Right ventricle myocardium inferior (tissue), 1 donor: ENCODE data around the gene HTR1D. TPM values are rescaled to one million over a fixed set of nuclear protein-coding genes. Genes with fewer than 3 reads are reported as not detected.
A peak's percentile ranks its signal among the peaks of the same experiment; 100 is the strongest.
"Not testable (repeated sequence)": the region's sequence is repeated elsewhere in the genome, so short reads cannot be mapped to it uniquely, and the experiment has no call there.

Experiments
- ATAC-seq: fragments of 200-7000 bp; cut with Tn5 transposase; one replicate; pipeline ENCODE4 v1.9.1; 2020; ENCODE audit warnings: mild to moderate bottlenecking, moderate library complexity
- DNase-seq: peaks from one replicate; pipeline ENCODE4 v3.0.0; 2021; ENCODE audit errors: missing footprints
- intact Hi-C: fragments of 100-400 bp; cut with DNase I; formaldehyde crosslinking; loops from one replicate; pipeline ENCODE4 v1.11.0; 2022
- long read RNA-seq: library from polyadenylated mRNA; unstranded; transcript quantifications from one replicate; pipeline ENCODE4 v2.0.0, GENCODE V29; 2021
- total RNA-seq: library from RNA; stranded (reverse); fragmentation: NEBNext Ultra II Directional; extraction: Animal tissue kit (Norgen Biotek cat#: 25700); gene quantifications from one replicate; pipeline ENCODE4 v1.2.1, GENCODE V29; 2021
- donor health status: DM: no; HTN: yes; CAD: no; lungs with severe emphysema.

Gene HTR1D, protein sequence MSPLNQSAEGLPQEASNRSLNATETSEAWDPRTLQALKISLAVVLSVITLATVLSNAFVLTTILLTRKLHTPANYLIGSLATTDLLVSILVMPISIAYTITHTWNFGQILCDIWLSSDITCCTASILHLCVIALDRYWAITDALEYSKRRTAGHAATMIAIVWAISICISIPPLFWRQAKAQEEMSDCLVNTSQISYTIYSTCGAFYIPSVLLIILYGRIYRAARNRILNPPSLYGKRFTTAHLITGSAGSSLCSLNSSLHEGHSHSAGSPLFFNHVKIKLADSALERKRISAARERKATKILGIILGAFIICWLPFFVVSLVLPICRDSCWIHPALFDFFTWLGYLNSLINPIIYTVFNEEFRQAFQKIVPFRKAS
- total RNA-seq = 0.11 TPM
- long read RNA-seq = 0 reads

GRCh38 chr1:23217421-23218115 is at the start of gene HTR1D:
HTR1D (minus strand) TSS chr1:23217502; CDS start chr1:23194219, 23,283 bp downstream.
- no peak for DNase-seq
- ATAC-seq = no peak
- intact Hi-C loops = loop anchor here (10.0 kb wide), 1 partner anchor 57 kb away; no protein-coding TSS in a partner anchor

- ATAC-seq (no peak), DNase-seq (no peak)
- intact Hi-C loops = no loop called here
Observed at GRCh38 chr1:23263380-23263887, 46.1 kb upstream of the HTR1D start.

- intact Hi-C loops, DNase-seq, ATAC-seq: not testable (repeated sequence)
Observed at GRCh38 chr1:23258082-23258481, 40.8 kb upstream of the HTR1D start.

- ATAC-seq, DNase-seq, intact Hi-C loops: not testable (repeated sequence)
Observed at GRCh38 chr1:23257371-23257770, 40.1 kb upstream of the HTR1D start.

DNA sequence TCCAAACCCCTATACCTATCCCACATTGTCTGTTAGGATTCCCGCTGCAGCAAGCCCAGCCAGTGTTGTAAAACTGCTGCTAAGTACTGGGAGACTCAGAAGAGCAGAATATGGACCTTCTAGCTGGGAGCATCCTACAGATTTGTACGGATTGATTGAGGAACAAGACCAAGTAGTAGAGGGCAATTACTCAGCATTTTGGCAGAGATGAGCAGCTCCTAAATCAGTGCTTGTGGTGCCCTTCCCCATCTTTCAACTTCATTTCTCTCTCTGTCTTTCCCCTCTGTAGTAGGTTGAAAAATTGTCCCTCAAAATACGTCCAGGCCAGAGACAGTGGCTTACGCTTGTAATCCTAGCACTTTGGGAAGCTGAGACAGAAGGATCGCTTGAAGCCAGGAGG is 37.3 kb upstream of the HTR1D start:
- no peak for DNase-seq
- intact Hi-C loops = no loop called here
- ATAC-seq = no peak

DNA sequence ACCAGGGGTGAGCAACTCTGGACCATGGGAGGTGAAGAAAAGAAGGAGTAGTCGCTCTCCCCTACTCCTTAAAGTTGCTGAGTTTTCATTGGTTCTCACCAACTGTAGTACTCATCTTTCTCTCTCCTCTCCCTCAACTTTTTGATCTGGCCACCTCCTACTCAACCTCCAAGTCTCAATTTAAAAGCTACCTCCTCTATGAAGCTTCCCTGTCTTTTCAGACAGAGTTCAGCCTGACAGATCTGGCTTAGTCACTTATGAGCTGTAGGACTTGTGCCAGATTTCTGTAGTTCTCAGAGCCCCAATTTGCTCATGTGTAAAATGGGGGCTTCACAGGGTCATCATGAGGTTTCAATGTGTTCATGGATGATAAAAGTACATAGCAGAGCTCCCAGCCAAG is 34.5 kb upstream of the HTR1D start:
- ATAC-seq = no peak
- DNase-seq = no peak
- intact Hi-C loops = no loop called here

- intact Hi-C loops = no loop called here
- DNase-seq = no peak
- ATAC-seq = no peak
Observed at GRCh38 chr1:23249787-23250454, 32.6 kb upstream of the HTR1D start.

DNA sequence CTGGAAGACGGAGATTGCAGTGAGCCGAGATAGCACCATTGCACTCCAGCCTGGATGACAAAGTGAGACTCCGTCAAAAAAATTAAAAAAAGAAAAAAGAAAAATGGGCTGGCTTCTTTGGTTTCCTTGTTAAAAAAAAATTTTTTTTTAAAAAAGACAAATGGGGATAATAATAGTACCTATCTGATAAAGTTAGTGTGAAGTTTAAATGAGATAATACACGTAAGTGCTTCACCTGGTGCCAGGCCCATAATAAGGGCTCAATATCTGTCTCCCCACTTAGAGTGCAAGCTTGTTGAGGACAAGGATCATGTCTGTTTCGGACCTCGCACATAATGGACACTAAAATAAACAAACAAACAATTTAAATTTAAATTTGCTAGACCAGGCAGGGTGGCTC is 30.0 kb upstream of the HTR1D start:
- intact Hi-C loops = no loop called here
- ATAC-seq = no peak

GRCh38 chr1:23246274-23246673 is 29.0 kb upstream of the HTR1D start:
- DNase-seq = no peak
- no peak for ATAC-seq
- intact Hi-C loops = no loop called here

More for the DNA sequence above, 30.0 kb upstream of the HTR1D start:
- DNase-seq = no peak

GRCh38 chr1:23244256-23244761 is 27.0 kb upstream of the HTR1D start:
- DNase-seq (no peak), ATAC-seq (no peak)
- intact Hi-C loops = no loop called here

DNA sequence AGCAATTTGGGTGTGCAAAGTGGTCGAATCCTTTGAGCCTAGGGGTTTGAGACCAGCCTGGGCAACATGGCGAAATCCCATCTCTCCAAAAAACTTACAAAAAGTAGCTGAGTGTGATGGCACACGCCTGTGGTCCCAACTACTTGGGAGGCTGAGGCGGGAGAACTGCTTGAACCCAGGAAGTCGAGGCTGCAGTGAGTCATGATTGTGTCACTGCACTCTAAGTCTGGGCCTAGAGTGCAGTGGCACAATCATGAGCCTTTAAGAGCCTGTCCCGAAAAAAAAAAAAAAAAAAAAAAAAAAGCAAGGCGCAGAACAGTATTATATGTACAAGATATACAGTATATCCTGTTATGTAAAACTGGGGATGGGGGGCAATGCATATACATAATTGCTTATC is 25.1 kb upstream of the HTR1D start:
- intact Hi-C loops = no loop called here

DNA sequence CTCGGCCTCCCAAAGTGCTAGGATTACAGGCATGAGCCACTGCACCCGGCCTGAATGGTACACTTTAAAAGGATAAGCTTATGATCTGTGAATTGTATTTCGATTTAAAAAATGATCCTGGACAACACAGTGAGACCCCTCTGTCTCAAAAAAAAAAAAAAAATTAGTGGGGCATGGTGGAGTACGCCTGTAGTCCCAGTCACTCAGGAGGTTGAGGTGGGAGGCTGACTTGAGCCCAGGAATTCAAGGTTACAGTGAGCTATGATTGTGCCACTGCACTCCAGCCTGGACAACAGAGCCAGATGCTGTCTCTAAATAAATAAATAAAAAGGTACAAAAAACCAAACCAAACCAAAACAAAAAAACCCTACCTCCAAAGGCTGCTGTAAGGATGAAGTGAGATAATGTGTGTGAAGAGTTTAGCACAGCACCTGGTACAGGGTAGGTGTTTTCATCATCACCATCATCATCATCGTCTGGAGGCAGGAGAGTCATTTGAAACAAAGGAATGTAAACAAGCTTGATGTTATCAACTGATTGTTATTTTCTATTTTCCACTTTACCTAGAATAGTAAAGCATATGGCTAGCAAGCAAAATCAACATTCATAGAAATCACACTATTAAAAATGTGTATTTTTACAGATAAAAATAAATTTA is 22.5 kb upstream of the HTR1D start:
- intact Hi-C loops = no loop called here
- no peak for DNase-seq
- no peak for ATAC-seq

More for the DNA sequence above, 25.1 kb upstream of the HTR1D start:
- no peak for ATAC-seq
- DNase-seq = no peak

GRCh38 chr1:23238565-23238964 is 21.3 kb upstream of the HTR1D start:
- ATAC-seq (no peak), DNase-seq (no peak)
- intact Hi-C loops = no loop called here

DNA sequence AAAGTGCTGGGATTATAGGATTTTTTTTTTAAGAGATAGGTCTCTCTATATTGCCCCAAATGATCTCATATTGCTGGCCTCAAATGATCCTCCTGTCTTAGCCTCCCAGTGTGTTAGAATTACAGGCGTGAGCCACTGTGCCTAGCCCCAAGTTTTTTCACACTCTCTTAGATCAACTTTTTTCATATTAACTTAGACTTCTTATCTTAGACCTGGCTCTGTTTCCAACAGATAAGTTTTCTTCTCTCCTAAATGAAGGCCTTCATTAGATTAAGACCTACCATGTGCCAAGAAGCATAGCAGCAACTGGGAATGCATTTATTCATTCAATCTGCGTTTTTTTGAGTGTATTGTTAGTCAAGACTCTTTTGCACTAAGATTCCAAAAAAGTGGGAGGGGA is 20.2 kb upstream of the HTR1D start:
- ATAC-seq = no peak
- intact Hi-C loops = no loop called here

DNA sequence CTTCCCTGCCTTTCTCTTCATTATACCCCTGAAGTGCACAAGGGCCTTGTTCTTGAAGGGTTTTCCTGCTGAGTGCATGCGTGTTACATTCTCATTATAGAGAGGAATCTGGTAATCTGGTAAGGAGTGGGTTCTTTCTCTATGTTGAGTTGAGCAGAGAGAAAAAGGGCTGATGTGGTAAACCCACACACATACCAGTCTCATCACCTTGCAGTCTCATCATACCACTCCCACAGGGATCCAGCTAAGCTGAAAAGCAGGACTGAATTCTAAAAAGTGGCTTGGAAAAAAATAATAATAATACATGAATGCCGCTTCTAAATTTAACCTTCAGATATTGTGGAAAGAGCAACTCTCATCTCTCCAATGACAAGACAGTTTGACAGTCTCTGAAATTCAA is 10.5 kb upstream of the HTR1D start:
- no peak for DNase-seq
- intact Hi-C loops = no loop called here
- ATAC-seq = no peak

More for the DNA sequence above, 20.2 kb upstream of the HTR1D start:
- DNase-seq = no peak

DNA sequence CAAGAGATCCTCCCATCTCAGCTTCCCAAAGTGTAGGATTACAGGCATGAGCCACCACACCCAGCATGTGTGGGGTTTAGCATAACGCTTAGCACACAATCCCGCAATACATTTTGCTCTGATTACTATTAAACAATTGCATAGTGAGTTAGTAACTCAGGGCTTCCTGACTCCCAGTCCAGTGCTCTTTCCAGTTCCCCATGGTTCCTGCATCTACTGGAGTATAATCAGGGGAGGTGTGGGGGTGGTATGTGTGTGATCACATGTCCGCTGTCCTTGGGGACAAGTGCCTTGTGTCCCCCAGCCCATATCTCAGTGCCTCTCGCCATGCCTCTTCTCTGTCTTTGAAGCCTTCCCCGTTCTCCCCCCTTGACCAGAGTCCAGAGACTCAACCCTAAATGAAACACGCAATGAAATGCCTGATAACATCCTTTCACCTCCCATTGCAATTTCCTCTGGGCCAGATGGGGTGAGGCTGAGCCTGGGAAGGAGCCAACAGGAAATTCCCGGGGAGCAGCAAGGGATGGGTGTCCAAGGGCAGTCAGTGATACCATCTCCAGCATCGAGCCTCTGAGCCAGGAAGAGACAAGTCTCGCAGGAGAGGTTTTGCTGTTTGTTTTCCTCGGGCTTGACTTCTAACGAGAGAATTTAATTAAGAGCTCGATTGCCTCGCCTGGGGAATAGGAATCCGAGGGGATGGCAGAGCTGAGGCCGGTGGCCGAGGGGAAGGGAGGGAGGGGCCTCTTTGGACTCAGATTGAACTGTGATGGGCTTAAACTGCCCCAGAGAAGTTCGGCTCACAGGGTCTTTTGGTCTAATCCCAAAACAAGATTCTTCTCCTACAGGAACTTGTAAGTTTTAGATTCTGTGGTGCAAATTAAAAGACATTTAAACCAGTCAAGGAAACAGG is 7.7 kb upstream of the HTR1D start:
- ATAC-seq (peak; percentile 46), DNase-seq (no peak)
- intact Hi-C loops = no loop called here

DNA sequence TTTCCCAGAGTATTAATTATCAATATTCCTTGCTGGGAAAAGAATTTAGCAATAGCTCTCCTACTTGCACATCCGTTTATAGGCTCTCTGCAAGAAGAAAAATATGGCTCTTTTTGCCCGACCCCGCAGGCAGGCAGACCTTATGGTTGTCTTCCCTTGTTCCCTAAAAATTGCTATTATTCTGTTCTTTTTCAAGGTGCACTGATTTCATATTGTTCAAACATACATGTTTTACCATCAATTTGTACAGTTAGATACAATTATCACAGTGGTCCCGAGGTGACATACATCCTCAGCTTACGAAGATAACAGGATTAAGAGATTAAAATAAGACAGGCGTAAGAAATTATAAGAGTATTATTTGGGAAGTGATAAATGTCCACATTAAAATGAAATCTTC is 6.7 kb upstream of the HTR1D start:
- intact Hi-C loops, DNase-seq, ATAC-seq: not testable (repeated sequence)

- intact Hi-C loops, DNase-seq, ATAC-seq: not testable (repeated sequence)
Observed at GRCh38 chr1:23223490-23223951, 6.2 kb upstream of the HTR1D start.
